ENCODE data around the gene PDIA6. TPM values are rescaled to one million over a fixed set of nuclear protein-coding genes. Genes with fewer than 3 reads are reported as not detected.

Gene PDIA6
- total RNA-seq, 1 donor from 2014 or later = 167 TPM

- intact Hi-C loops (cut with DNase I) = no loop called here
- Histone ChIP-seq H3K27ac (no peak overlapping the region), H3K9me3 (no peaks in the 10 kb centered on the region), H3K4me1 (peaks cover 16% of the 10 kb centered on the region), H3K4me3 (no peak overlapping the region), H3K27me3 (ENCODE audit: low read depth) (no peaks in the 10 kb centered on the region), H3K36me3 (peaks cover 44% of the 10 kb centered on the region)
- ATAC-seq (no peak), DNase-seq (no peak)
- no peak for TF ChIP-seq CTCF (IDR thresholded peaks at IDR 0.05)
Observed at GRCh38 chr2:10777111-10777841, 35.3 kb downstream of the PDIA6 start.

- H3K9me3 ChIP-seq = no peaks in the 10 kb centered on the region
- ATAC-seq = no peak
- peaks cover 16% of the 10 kb centered on the region for H3K4me1 ChIP-seq
- H3K27me3 ChIP-seq (ENCODE audit: low read depth) = no peaks in the 10 kb centered on the region
- TF ChIP-seq CTCF (IDR thresholded peaks at IDR 0.05) = no peak
- peaks cover 35% of the 10 kb centered on the region for H3K36me3 ChIP-seq
- H3K4me3 ChIP-seq = no peak overlapping the region
- no peak for DNase-seq
- H3K27ac ChIP-seq = no peak overlapping the region
- intact Hi-C loops (cut with DNase I) = no loop called here
Observed at GRCh38 chr2:10776231-10776977, 36.2 kb downstream of the PDIA6 start.

- no peak overlapping the region for H3K27ac ChIP-seq
- peaks cover 29% of the 10 kb centered on the region for H3K36me3 ChIP-seq
- DNase-seq (no peak), ATAC-seq (no peak)
- intact Hi-C loops (cut with DNase I) = no loop called here
- peaks cover 16% of the 10 kb centered on the region for H3K4me1 ChIP-seq
- no peak for TF ChIP-seq CTCF (IDR thresholded peaks at IDR 0.05)
- H3K9me3 ChIP-seq = no peaks in the 10 kb centered on the region
- H3K4me3 ChIP-seq = no peak overlapping the region
- no peaks in the 10 kb centered on the region for H3K27me3 ChIP-seq (ENCODE audit: low read depth)
Observed at GRCh38 chr2:10775831-10776230, 36.8 kb downstream of the PDIA6 start.

- Histone ChIP-seq H3K9me3 (no peaks in the 10 kb centered on the region), H3K27ac (no peak overlapping the region), H3K36me3 (peaks cover 23% of the 10 kb centered on the region), H3K4me1 (peaks cover 16% of the 10 kb centered on the region), H3K27me3 (ENCODE audit: low read depth) (no peaks in the 10 kb centered on the region), H3K4me3 (no peak overlapping the region)
- intact Hi-C loops (cut with DNase I) = no loop called here
- DNase-seq (no peak), ATAC-seq (peak; percentile 65 to 82)
- no peak for TF ChIP-seq CTCF (IDR thresholded peaks at IDR 0.05)
Observed at GRCh38 chr2:10775021-10775780, 37.4 kb downstream of the PDIA6 start.

GRCh38 chr2:10774394-10774793 lies 38.2 kb downstream of the PDIA6 start:
- Histone ChIP-seq H3K27ac (no peak overlapping the region), H3K27me3 (ENCODE audit: low read depth) (no peaks in the 10 kb centered on the region), H3K9me3 (no peaks in the 10 kb centered on the region), H3K36me3 (peaks cover 15% of the 10 kb centered on the region), H3K4me3 (no peak overlapping the region), H3K4me1 (peaks cover 16% of the 10 kb centered on the region)
- intact Hi-C loops (cut with DNase I) = no loop called here
- no peak for TF ChIP-seq CTCF (IDR thresholded peaks at IDR 0.05)
- DNase-seq (no peak), ATAC-seq (peak; percentile 60 to 77)

Data from lower lobe of right lung (tissue), 2 donors.